ENCODE results near the gene P2RY2.

P2RY2 gene

GRCh38 chr11:73266646-73267020 is 48.6 kb downstream of the P2RY2 start:
- no peak for DNase-seq (ENCODE audit: low read depth in 1 of 2, low spot score in 1 of 2)
- no peak overlapping the region for H3K4me3 ChIP-seq (replicated peaks; ENCODE audit: insufficient read depth, low read length)
- TF ChIP-seq POLR2AphosphoS5 (IDR thresholded peaks at IDR 0.05; ENCODE audit: low read depth) (no peak), GABPA (IDR thresholded peaks at IDR 0.05; ENCODE audit: low read depth) (no peak), SPI1 (IDR thresholded peaks at IDR 0.05; ENCODE audit: borderline replicate concordance, low read depth) (no peak)
- TF ChIP-seq, protein P1, sequence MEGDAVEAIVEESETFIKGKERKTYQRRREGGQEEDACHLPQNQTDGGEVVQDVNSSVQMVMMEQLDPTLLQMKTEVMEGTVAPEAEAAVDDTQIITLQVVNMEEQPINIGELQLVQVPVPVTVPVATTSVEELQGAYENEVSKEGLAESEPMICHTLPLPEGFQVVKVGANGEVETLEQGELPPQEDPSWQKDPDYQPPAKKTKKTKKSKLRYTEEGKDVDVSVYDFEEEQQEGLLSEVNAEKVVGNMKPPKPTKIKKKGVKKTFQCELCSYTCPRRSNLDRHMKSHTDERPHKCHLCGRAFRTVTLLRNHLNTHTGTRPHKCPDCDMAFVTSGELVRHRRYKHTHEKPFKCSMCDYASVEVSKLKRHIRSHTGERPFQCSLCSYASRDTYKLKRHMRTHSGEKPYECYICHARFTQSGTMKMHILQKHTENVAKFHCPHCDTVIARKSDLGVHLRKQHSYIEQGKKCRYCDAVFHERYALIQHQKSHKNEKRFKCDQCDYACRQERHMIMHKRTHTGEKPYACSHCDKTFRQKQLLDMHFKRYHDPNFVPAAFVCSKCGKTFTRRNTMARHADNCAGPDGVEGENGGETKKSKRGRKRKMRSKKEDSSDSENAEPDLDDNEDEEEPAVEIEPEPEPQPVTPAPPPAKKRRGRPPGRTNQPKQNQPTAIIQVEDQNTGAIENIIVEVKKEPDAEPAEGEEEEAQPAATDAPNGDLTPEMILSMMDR (IDR thresholded peaks at IDR 0.05; ENCODE audit: insufficient read depth, low read length): no peak
- TF ChIP-seq, protein P2, sequence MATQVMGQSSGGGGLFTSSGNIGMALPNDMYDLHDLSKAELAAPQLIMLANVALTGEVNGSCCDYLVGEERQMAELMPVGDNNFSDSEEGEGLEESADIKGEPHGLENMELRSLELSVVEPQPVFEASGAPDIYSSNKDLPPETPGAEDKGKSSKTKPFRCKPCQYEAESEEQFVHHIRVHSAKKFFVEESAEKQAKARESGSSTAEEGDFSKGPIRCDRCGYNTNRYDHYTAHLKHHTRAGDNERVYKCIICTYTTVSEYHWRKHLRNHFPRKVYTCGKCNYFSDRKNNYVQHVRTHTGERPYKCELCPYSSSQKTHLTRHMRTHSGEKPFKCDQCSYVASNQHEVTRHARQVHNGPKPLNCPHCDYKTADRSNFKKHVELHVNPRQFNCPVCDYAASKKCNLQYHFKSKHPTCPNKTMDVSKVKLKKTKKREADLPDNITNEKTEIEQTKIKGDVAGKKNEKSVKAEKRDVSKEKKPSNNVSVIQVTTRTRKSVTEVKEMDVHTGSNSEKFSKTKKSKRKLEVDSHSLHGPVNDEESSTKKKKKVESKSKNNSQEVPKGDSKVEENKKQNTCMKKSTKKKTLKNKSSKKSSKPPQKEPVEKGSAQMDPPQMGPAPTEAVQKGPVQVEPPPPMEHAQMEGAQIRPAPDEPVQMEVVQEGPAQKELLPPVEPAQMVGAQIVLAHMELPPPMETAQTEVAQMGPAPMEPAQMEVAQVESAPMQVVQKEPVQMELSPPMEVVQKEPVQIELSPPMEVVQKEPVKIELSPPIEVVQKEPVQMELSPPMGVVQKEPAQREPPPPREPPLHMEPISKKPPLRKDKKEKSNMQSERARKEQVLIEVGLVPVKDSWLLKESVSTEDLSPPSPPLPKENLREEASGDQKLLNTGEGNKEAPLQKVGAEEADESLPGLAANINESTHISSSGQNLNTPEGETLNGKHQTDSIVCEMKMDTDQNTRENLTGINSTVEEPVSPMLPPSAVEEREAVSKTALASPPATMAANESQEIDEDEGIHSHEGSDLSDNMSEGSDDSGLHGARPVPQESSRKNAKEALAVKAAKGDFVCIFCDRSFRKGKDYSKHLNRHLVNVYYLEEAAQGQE (IDR thresholded peaks at IDR 0.05; ENCODE audit: insufficient replicate concordance, low read depth): no peak
- H3K27ac ChIP-seq (replicated peaks): no peak overlapping the region
- H3K27me3 ChIP-seq (ENCODE audit: insufficient read depth, poor library complexity, severe bottlenecking): no peaks in the 10 kb centered on the region

GRCh38 chr11:73267122-73267846 is 49.2 kb downstream of the P2RY2 start:
- DNase-seq (ENCODE audit: low read depth in 1 of 2, low spot score in 1 of 2): no peak
- Histone ChIP-seq H3K27ac (replicated peaks) (no peak overlapping the region), H3K4me3 (replicated peaks; ENCODE audit: insufficient read depth, low read length) (no peak overlapping the region), H3K27me3 (ENCODE audit: insufficient read depth, poor library complexity, severe bottlenecking) (no peaks in the 10 kb centered on the region)
- TF ChIP-seq GABPA (IDR thresholded peaks at IDR 0.05; ENCODE audit: low read depth) (no peak), SPI1 (IDR thresholded peaks at IDR 0.05; ENCODE audit: borderline replicate concordance, low read depth) (no peak), POLR2AphosphoS5 (IDR thresholded peaks at IDR 0.05; ENCODE audit: low read depth) (no peak)
- TF ChIP-seq, protein P1 (IDR thresholded peaks at IDR 0.05; ENCODE audit: insufficient read depth, low read length): no peak
- TF ChIP-seq, protein P2 (IDR thresholded peaks at IDR 0.05; ENCODE audit: insufficient replicate concordance, low read depth): no peak

- H3K27ac ChIP-seq (replicated peaks): no peak overlapping the region
- no peak for DNase-seq (ENCODE audit: low read depth in 1 of 2, low spot score in 1 of 2)
- TF ChIP-seq GABPA (IDR thresholded peaks at IDR 0.05; ENCODE audit: low read depth): no peak
- TF ChIP-seq POLR2AphosphoS5 (IDR thresholded peaks at IDR 0.05; ENCODE audit: low read depth): no peak
- TF ChIP-seq, protein P1 (IDR thresholded peaks at IDR 0.05; ENCODE audit: insufficient read depth, low read length): no peak
- TF ChIP-seq SPI1 (IDR thresholded peaks at IDR 0.05; ENCODE audit: borderline replicate concordance, low read depth): no peak
- TF ChIP-seq, protein P2 (IDR thresholded peaks at IDR 0.05; ENCODE audit: insufficient replicate concordance, low read depth): no peak
- H3K27me3 ChIP-seq (ENCODE audit: insufficient read depth, poor library complexity, severe bottlenecking): no peaks in the 10 kb centered on the region
- H3K4me3 ChIP-seq (replicated peaks; ENCODE audit: insufficient read depth, low read length): no peak overlapping the region
These were observed 49.9 kb downstream of the P2RY2 start for GRCh38 chr11:73267906-73268540.
